Activated CD8-positive, alpha-beta T cell treated with anti-CD3 and anti-CD28 coated beads for 36 hours (primary cell): ENCODE measurements around the gene SMG6. TPM values are rescaled to one million over a fixed set of nuclear protein-coding genes. Genes with fewer than 3 reads are reported as not detected.

Source experiments
- ATAC-seq: fragments of 200-7000 bp; cut with Tn5 transposase; one replicate; pipeline ENCODE4 v1.10.0; 2021; ENCODE audit warnings: mild to moderate bottlenecking, moderate library complexity
- CTCF ChIA-PET: fragments of 350-600 bp; sonication (Branson Sonifier 250); formaldehyde crosslinking; loops from one replicate; lab custom pipeline; 2021; ENCODE audit warnings: antibody characterized with exemption; lab: Charles Lee
- POLR2A ChIA-PET: fragments of 350-600 bp; sonication (Branson Sonifier 250); formaldehyde crosslinking; loops from one replicate; lab custom pipeline; 2021; ENCODE audit warnings: antibody characterized with exemption; lab: Charles Lee
- DNase-seq: peaks from one replicate; pipeline ENCODE4 v3.0.0-alpha.2; 2020
- H3K27ac Mint-ChIP-seq: one replicate; pipeline ENCODE4 v1.8.0; 2021; ENCODE audit warnings: mild to moderate bottlenecking, mixed read lengths
- H3K27me3 Mint-ChIP-seq: one replicate; pipeline ENCODE4 v1.8.0; 2021; ENCODE audit warnings: mixed read lengths
- H3K36me3 Mint-ChIP-seq: one replicate; pipeline ENCODE4 v1.8.0; 2021; ENCODE audit warnings: low read depth, mixed read lengths
- H3K4me1 Mint-ChIP-seq: one replicate; pipeline ENCODE4 v1.8.0; 2021; ENCODE audit warnings: low read depth, mixed read lengths
- H3K4me3 Mint-ChIP-seq: one replicate; pipeline ENCODE4 v1.8.0; 2021; ENCODE audit warnings: mild to moderate bottlenecking, moderate library complexity, mixed read lengths
- H3K9me3 Mint-ChIP-seq: one replicate; pipeline ENCODE4 v1.8.0; 2021; ENCODE audit warnings: mixed read lengths
- CTCF ChIP-seq: fragments of 200-600 bp; IDR thresholded peaks from one replicate; pipeline ENCODE4 v1.8.0; 2022; ENCODE audit warnings: antibody characterized with exemption, mild to moderate bottlenecking
- intact Hi-C: fragments of 100-400 bp; cut with micrococcal nuclease; formaldehyde crosslinking; loops from one replicate; pipeline ENCODE4 v1.10.0; 2022
- total RNA-seq, 2 experiments: library from RNA; stranded (reverse); gene quantifications; one replicate each; pipeline ENCODE4 v1.2.3, GENCODE V29; 2021

SMG6 gene
- total RNA-seq, 2 experiments from 2014 or later = 39.6 to 40.4 TPM

GRCh38 chr17:2035541-2036488 lies 267.8 kb downstream of the SMG6 start:
- POLR2A ChIA-PET = no interaction called here
- intact Hi-C loops = no loop called here
- Mint-ChIP-seq H3K27ac (no peak overlapping the region), H3K4me3 (no peak overlapping the region), H3K4me1 (peaks cover 18% of the 10 kb centered on the region), H3K27me3 (no peaks in the 10 kb centered on the region), H3K36me3 (peaks cover 11% of the 10 kb centered on the region), H3K9me3 (no peaks in the 10 kb centered on the region)
- CTCF ChIA-PET = no interaction called here
- no peak for ATAC-seq
- DNase-seq = no peak
- TF ChIP-seq CTCF = no peak

- Mint-ChIP-seq H3K27ac (no peak overlapping the region), H3K36me3 (peaks cover 11% of the 10 kb centered on the region), H3K4me1 (peaks cover 17% of the 10 kb centered on the region), H3K4me3 (no peak overlapping the region), H3K9me3 (no peaks in the 10 kb centered on the region), H3K27me3 (no peaks in the 10 kb centered on the region)
- DNase-seq = no peak
- no peak for ATAC-seq
- no peak for TF ChIP-seq CTCF
- POLR2A ChIA-PET = no interaction called here
- CTCF ChIA-PET = no interaction called here
- intact Hi-C loops = no loop called here
Observed at GRCh38 chr17:2034806-2035540, 268.6 kb downstream of the SMG6 start.

GRCh38 chr17:2034157-2034556 lies 269.4 kb downstream of the SMG6 start:
- intact Hi-C loops = no loop called here
- TF ChIP-seq CTCF = no peak
- H3K27ac Mint-ChIP-seq = no peak overlapping the region
- DNase-seq (no peak), ATAC-seq (no peak)
- H3K4me1 Mint-ChIP-seq = peaks cover 20% of the 10 kb centered on the region
- CTCF ChIA-PET = interaction anchor here (1.0 to 1.3 kb wide), 2 partner anchors 21 to 313 kb away, joined by 3 to 4 read pairs; no protein-coding TSS in a partner anchor
- H3K4me3 Mint-ChIP-seq = no peak overlapping the region
- peaks cover 11% of the 10 kb centered on the region for H3K36me3 Mint-ChIP-seq
- POLR2A ChIA-PET = no interaction called here
- H3K9me3 Mint-ChIP-seq = no peaks in the 10 kb centered on the region
- no peaks in the 10 kb centered on the region for H3K27me3 Mint-ChIP-seq

GRCh38 chr17:2033153-2033552 lies 270.4 kb downstream of the SMG6 start:
- no peaks in the 10 kb centered on the region for H3K27me3 Mint-ChIP-seq
- H3K4me1 Mint-ChIP-seq = peaks cover 22% of the 10 kb centered on the region
- POLR2A ChIA-PET = interaction anchor here (4.1 kb wide), 1 partner anchor 8 kb away, joined by 30 read pairs; the partner anchor contains the start of gene OVCA2
- H3K9me3 Mint-ChIP-seq = no peaks in the 10 kb centered on the region
- no peak overlapping the region for H3K27ac Mint-ChIP-seq
- CTCF ChIA-PET = interaction anchor here (1.0 to 1.3 kb wide), 2 partner anchors 22 to 312 kb away, joined by 3 to 4 read pairs; no protein-coding TSS in a partner anchor
- intact Hi-C loops = no loop called here
- ATAC-seq = no peak
- H3K36me3 Mint-ChIP-seq = peaks cover 8% of the 10 kb centered on the region
- no peak for TF ChIP-seq CTCF
- DNase-seq = no peak
- no peak overlapping the region for H3K4me3 Mint-ChIP-seq
